ENCODE measurements around the gene PRKCB. TPM values are rescaled to one million over a fixed set of nuclear protein-coding genes. Genes with fewer than 3 reads are reported as not detected.

The PRKCB gene
- polyA plus RNA-seq, 3 donors = 4.1 to 5.4 (median 4.2) TPM

Other genes with a start within 250 kb of the PRKCB start
- 100 to 1,000 TPM in 2 of 3 donors, 10 to 100 TPM in 1; 81.8 to 103 (median 100) TPM for gene NDUFAB1, start 239.7 kb upstream of the PRKCB start, polyA plus RNA-seq (ENCODE audit: insufficient read length in 3 of 3)
- 10 to 100 TPM; 19.2 to 25.2 (median 22.6) TPM for gene PALB2, start 194.7 kb upstream of the PRKCB start, polyA plus RNA-seq (ENCODE audit: insufficient read length in 3 of 3)
- gene DCTN5, start 194.5 kb upstream of the PRKCB start, polyA plus RNA-seq (ENCODE audit: insufficient read length in 3 of 3) = 10 to 100 TPM; 69.7 to 72.1 (median 71.7) TPM
- 10 to 100 TPM; 24.1 to 32.7 (median 31.2) TPM for gene PLK1, start 157.1 kb upstream of the PRKCB start, polyA plus RNA-seq (ENCODE audit: insufficient read length in 3 of 3)
- gene ERN2, start 122.8 kb upstream of the PRKCB start, polyA plus RNA-seq (ENCODE audit: insufficient read length in 3 of 3) = under 1 TPM; 0.19 to 0.49 (median 0.47) TPM
- gene CHP2, start 81.0 kb upstream of the PRKCB start, polyA plus RNA-seq (ENCODE audit: insufficient read length in 3 of 3) = 1 to 10 TPM; 1.7 to 2.3 (median 1.9) TPM

Measured in renal cortex interstitium (tissue), 3 donors.